ENCODE data around the gene LURAP1L. TPM values are rescaled to one million over a fixed set of nuclear protein-coding genes. Genes with fewer than 3 reads are reported as not detected.

The LURAP1L gene
- polyA plus RNA-seq, 1 donor (not counting 4 experiments of a cell fraction or from before 2014, with no cell fraction given), result 25.0 TPM

GRCh38 chr9:12822111-12822510 is 47.3 kb downstream of the LURAP1L start:
- no peak for TF ChIP-seq EZH2 (IDR thresholded peaks at IDR 0.05; ENCODE audit: low read length)
- H3K36me3 ChIP-seq (ENCODE audit: control insufficient read depth in 2 of 2, extremely low read depth in 1 of 2, insufficient read depth in 2 of 2, low read length in 2 of 2), result no peaks in the 10 kb centered on the region
- no peaks in the 10 kb centered on the region for H3K27me3 ChIP-seq (ENCODE audit: control insufficient read depth, extremely low read depth, insufficient read depth, low read length)
- H3K4me2 ChIP-seq (ENCODE audit: control insufficient read depth, extremely low read depth, insufficient read depth, low read depth, low read length), result no peak overlapping the region
- no peak overlapping the region for H2AFZ ChIP-seq (ENCODE audit: control insufficient read depth, low read length)
- FAIRE-seq (no peak), DNase-seq (ENCODE audit: low read depth, low spot score) (no peak)
- H3K9me3 ChIP-seq (ENCODE audit: control insufficient read depth, low read depth, low read length), result no peaks in the 10 kb centered on the region
- no peaks in the 10 kb centered on the region for H4K20me1 ChIP-seq (ENCODE audit: control insufficient read depth, extremely low read depth, insufficient read depth, low read length)
- no peaks in the 10 kb centered on the region for H3K79me2 ChIP-seq (ENCODE audit: control insufficient read depth, insufficient read depth, low read length)
- H3K9ac ChIP-seq (ENCODE audit: control insufficient read depth, extremely low read depth, insufficient read depth, low read length), result no peak overlapping the region
- peaks cover 8% of the 10 kb centered on the region for H3K4me1 ChIP-seq (ENCODE audit: control insufficient read depth, extremely low read depth, insufficient read depth, low read length)
- H3K9me1 ChIP-seq (ENCODE audit: control insufficient read depth, extremely low read depth, insufficient read depth, low read length), result no peaks in the 10 kb centered on the region
- dilution Hi-C loops (cut with MboI; ENCODE audit: extremely low pct_ligation_motif_present, low sequenced_read_pairs), result no loop called here
- H3K4me3 ChIP-seq (ENCODE audit: control insufficient read depth in 2 of 3, extremely low read depth in 1 of 3, insufficient read depth in 2 of 3, low read depth in 1 of 3, low read length in 3 of 3), result no peak overlapping the region
- H3K27ac ChIP-seq (ENCODE audit: control insufficient read depth, insufficient read depth, low read length), result no peak overlapping the region

DNA sequence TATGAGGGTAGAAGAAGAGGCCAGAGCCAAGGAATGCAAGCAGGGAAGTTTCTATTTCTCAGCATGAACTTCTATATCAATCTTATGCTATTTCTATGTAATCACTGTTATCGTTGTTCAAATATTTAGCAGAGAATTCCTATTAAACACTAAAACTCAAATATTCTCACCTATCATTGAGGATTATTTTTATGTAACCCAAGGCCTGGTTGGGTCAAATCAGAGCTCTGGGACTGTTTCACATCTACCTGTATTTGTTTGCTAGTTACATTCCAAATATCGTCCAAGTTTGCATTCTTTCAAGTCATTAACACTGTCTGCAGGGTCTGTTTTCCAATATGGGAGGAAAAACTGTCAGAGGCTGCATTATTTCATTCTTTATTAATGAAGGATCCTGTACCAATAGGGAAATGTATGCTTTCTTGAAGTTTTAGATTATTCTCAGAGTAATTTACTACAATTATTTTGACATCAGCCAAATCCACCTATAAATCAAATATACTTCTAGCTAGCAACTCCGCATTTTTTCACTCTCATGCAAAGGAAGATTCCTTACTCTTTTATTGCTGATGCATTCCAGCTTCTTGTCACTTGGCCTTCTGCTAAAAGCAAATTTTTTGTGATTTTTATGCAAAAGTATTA is 52.2 kb downstream of the LURAP1L start:
- Histone ChIP-seq H3K4me1 (ENCODE audit: control insufficient read depth, extremely low read depth, insufficient read depth, low read length) (peaks cover 2% of the 10 kb centered on the region), H3K4me2 (ENCODE audit: control insufficient read depth, extremely low read depth, insufficient read depth, low read depth, low read length) (no peak overlapping the region), H3K9ac (ENCODE audit: control insufficient read depth, extremely low read depth, insufficient read depth, low read length) (no peak overlapping the region), H4K20me1 (ENCODE audit: control insufficient read depth, extremely low read depth, insufficient read depth, low read length) (no peaks in the 10 kb centered on the region), H3K9me1 (ENCODE audit: control insufficient read depth, extremely low read depth, insufficient read depth, low read length) (no peaks in the 10 kb centered on the region), H3K27ac (ENCODE audit: control insufficient read depth, insufficient read depth, low read length) (no peak overlapping the region), H3K79me2 (ENCODE audit: control insufficient read depth, insufficient read depth, low read length) (no peaks in the 10 kb centered on the region), H3K4me3 (ENCODE audit: control insufficient read depth in 2 of 3, extremely low read depth in 1 of 3, insufficient read depth in 2 of 3, low read depth in 1 of 3, low read length in 3 of 3) (no peak overlapping the region), H3K27me3 (ENCODE audit: control insufficient read depth, extremely low read depth, insufficient read depth, low read length) (no peaks in the 10 kb centered on the region), H3K36me3 (ENCODE audit: control insufficient read depth in 2 of 2, extremely low read depth in 1 of 2, insufficient read depth in 2 of 2, low read length in 2 of 2) (no peaks in the 10 kb centered on the region), H2AFZ (ENCODE audit: control insufficient read depth, low read length) (no peak overlapping the region), H3K9me3 (ENCODE audit: control insufficient read depth, low read depth, low read length) (no peaks in the 10 kb centered on the region)
- no peak for DNase-seq (ENCODE audit: low read depth, low spot score)
- dilution Hi-C loops (cut with MboI; ENCODE audit: extremely low pct_ligation_motif_present, low sequenced_read_pairs), result no loop called here
- FAIRE-seq, result no peak
- TF ChIP-seq, protein P1, sequence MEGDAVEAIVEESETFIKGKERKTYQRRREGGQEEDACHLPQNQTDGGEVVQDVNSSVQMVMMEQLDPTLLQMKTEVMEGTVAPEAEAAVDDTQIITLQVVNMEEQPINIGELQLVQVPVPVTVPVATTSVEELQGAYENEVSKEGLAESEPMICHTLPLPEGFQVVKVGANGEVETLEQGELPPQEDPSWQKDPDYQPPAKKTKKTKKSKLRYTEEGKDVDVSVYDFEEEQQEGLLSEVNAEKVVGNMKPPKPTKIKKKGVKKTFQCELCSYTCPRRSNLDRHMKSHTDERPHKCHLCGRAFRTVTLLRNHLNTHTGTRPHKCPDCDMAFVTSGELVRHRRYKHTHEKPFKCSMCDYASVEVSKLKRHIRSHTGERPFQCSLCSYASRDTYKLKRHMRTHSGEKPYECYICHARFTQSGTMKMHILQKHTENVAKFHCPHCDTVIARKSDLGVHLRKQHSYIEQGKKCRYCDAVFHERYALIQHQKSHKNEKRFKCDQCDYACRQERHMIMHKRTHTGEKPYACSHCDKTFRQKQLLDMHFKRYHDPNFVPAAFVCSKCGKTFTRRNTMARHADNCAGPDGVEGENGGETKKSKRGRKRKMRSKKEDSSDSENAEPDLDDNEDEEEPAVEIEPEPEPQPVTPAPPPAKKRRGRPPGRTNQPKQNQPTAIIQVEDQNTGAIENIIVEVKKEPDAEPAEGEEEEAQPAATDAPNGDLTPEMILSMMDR (optimal IDR thresholded peaks at IDR 0.05 in 1 of 3, IDR thresholded peaks at IDR 0.05 in 1 of 3, conservative IDR thresholded peaks at IDR 0.05 in 1 of 3; ENCODE audit: extremely low read depth in 1 of 3, insufficient read depth in 2 of 3, low read length in 3 of 3), result no peak
- TF ChIP-seq EZH2 (IDR thresholded peaks at IDR 0.05; ENCODE audit: low read length), result no peak

GRCh38 chr9:12833701-12834100 is 58.9 kb downstream of the LURAP1L start:
- no peak for FAIRE-seq
- no peaks in the 10 kb centered on the region for H3K79me2 ChIP-seq (ENCODE audit: control insufficient read depth, insufficient read depth, low read length)
- peaks cover under 1% of the 10 kb centered on the region for H3K4me1 ChIP-seq (ENCODE audit: control insufficient read depth, extremely low read depth, insufficient read depth, low read length)
- TF ChIP-seq, protein P1 (optimal IDR thresholded peaks at IDR 0.05 in 1 of 3, IDR thresholded peaks at IDR 0.05 in 1 of 3, conservative IDR thresholded peaks at IDR 0.05 in 1 of 3; ENCODE audit: extremely low read depth in 1 of 3, insufficient read depth in 2 of 3, low read length in 3 of 3), result no peak
- no peak for TF ChIP-seq EZH2 (IDR thresholded peaks at IDR 0.05; ENCODE audit: low read length)
- dilution Hi-C loops (cut with MboI; ENCODE audit: extremely low pct_ligation_motif_present, low sequenced_read_pairs), result no loop called here
- no peaks in the 10 kb centered on the region for H3K27me3 ChIP-seq (ENCODE audit: control insufficient read depth, extremely low read depth, insufficient read depth, low read length)
- no peaks in the 10 kb centered on the region for H3K9me3 ChIP-seq (ENCODE audit: control insufficient read depth, low read depth, low read length)
- H3K4me3 ChIP-seq (ENCODE audit: control insufficient read depth in 2 of 3, extremely low read depth in 1 of 3, insufficient read depth in 2 of 3, low read depth in 1 of 3, low read length in 3 of 3), result no peak overlapping the region
- H3K36me3 ChIP-seq (ENCODE audit: control insufficient read depth in 2 of 2, extremely low read depth in 1 of 2, insufficient read depth in 2 of 2, low read length in 2 of 2), result no peaks in the 10 kb centered on the region
- no peaks in the 10 kb centered on the region for H4K20me1 ChIP-seq (ENCODE audit: control insufficient read depth, extremely low read depth, insufficient read depth, low read length)
- H3K9me1 ChIP-seq (ENCODE audit: control insufficient read depth, extremely low read depth, insufficient read depth, low read length), result no peaks in the 10 kb centered on the region
- DNase-seq (ENCODE audit: low read depth, low spot score), result no peak
- no peak overlapping the region for H3K9ac ChIP-seq (ENCODE audit: control insufficient read depth, extremely low read depth, insufficient read depth, low read length)
- H3K27ac ChIP-seq (ENCODE audit: control insufficient read depth, insufficient read depth, low read length), result no peak overlapping the region
- H2AFZ ChIP-seq (ENCODE audit: control insufficient read depth, low read length), result no peak overlapping the region
- no peak overlapping the region for H3K4me2 ChIP-seq (ENCODE audit: control insufficient read depth, extremely low read depth, insufficient read depth, low read depth, low read length)
